G401.6 (cell line): ENCODE results near the gene ARFGEF2.
"Not testable (repeated sequence)": the region's sequence is repeated elsewhere in the genome, so short reads cannot be mapped to it uniquely, and the experiment has no call there.

Experiments used
- FAIRE-seq: peaks from 2 replicates; lab custom pipeline; 2012; peaks lifted over from hg19 to GRCh38; lab: Jason Lieb, UNC

Gene ARFGEF2

GRCh38 chr20:49001741-49002140 lies 80.2 kb downstream of the ARFGEF2 start:
- no peak for FAIRE-seq

DNA sequence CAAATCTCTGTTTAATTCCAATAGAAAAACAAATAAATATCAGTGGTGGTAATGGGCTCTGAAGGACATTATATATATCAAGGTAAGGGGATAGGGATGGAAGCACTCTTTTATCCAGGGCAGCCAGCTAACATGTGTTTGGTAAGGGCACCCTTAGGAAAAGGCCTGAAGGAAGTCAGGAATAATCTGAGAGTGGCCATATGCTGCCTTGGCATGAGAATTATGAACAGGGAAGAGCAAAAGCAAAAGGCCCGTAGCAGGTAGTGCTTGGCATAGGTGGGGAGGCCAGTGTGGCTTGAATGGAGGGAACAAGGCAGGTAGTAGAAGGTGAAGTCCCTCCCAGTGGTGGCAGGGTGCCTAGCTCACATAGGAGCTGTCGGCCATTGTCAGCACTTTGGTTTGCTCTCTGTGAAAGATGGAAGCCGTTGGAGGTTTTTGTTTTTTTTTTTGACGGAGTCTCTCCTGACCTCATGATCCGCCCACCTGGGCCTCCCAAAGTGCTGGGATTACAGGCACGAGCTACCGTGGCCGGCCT lies 85.0 kb downstream of the ARFGEF2 start:
- no peak for FAIRE-seq

DNA sequence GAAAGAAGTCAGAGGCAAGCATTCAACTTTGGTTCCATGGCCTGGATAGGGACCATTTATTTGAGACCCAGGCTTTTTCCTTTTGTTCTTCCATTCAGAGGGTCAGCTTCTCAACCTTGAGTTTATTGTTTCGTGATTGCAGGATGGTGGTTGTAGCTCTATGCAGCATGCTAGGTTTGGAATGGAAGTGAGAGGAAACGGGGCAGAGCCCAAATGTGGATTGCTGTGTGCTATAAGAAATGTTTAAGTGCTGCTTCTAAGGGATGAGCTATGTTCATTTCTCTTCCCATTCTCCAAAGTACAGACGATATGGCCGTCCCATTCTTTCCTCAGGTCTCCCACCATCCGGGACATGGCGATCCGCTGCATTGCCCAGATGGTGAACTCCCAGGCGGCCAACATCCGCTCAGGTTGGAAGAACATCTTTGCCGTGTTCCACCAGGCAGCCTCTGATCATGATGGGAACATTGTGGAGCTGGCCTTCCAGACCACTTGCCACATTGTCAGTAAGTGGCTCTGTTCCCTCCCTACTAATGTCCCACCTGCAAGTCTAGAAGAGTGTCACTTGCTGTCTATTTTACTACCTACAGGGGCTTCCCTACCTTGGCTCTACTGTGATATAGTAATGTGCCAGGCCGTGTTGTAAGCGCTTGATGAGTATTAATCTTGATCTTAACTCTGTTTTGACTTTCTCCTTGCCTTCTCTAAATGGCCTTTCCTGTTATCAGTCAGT lies 88.6 kb downstream of the ARFGEF2 start:
- FAIRE-seq: no peak

DNA sequence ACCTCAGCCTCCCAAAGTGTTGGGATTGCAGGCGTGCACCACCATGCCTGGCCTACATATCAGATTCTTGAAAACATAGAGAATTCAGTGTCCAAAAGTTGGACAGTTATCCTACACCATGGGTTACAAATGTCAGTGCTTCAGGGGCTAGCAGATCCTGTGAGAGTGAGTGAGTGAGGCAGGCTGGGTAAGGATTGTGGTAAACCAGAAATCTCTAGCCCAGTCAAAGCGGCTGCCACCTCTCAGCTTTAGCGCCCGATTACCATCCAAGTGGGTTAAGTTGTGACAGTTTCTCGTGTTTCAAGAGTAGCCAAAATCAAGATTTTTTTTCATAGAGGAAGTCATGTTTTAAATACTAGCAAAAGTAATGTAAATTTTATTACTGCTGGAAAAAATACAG lies 102.7 kb downstream of the ARFGEF2 start:
- FAIRE-seq: no peak

DNA sequence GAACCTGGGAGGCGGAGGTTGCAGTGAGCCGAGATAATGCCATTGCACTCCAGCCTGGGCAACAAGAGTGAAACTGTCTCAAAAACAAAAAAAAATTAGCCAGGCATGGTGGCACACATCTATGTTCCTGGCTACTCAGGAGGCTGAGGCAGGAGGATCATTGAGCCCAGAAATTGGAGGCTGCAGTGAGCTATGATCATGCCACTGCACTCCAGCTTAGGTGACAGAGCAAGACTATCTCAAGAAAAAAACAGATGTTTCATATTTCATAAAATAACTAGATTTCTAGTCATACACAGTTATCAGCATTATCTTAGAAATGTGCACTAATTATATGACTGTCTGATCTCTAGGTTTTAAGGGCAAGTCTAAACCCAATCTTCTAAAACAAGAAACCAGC lies 106.7 kb downstream of the ARFGEF2 start:
- FAIRE-seq: not testable (repeated sequence)

GRCh38 chr20:49028684-49029083 lies 107.2 kb downstream of the ARFGEF2 start:
- peak; percentile 78 for FAIRE-seq

GRCh38 chr20:49029203-49029602 lies 107.7 kb downstream of the ARFGEF2 start:
- FAIRE-seq: no peak

- no peak for FAIRE-seq
These were observed 109.6 kb downstream of the ARFGEF2 start for GRCh38 chr20:49030954-49031619.

- FAIRE-seq: no peak
These were observed 110.9 kb downstream of the ARFGEF2 start for GRCh38 chr20:49032455-49032854.

DNA sequence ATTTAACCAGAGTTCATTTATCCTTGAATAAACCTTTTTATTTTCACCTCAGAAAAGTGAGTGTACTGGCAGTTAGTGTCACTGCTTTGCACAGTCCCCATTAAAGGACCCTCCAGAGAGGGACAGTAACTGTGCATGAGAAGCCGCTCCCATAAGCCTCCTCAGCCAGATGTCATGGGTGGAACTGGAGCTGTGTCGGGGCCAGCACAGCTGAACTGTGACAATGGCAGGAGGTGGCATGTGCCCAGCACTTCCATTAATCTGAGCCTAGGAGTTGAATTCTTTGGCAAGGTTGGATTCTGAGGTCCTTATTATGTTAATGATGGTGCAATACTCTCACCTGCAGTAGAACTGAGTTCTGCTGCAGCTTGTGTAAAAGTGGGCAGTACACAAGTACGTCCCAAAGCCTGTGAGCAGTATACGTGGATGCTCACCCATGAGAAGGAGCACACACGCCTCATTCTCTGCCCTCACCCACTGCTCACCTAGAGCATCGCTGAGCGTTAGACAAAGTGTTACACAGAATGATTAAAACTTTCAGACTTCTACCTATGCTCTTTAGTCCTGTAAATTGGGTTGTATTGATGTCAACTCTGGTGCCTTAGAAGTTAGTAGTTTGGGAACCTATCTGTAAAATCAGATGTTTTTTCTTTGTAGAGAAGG lies 112.7 kb downstream of the ARFGEF2 start:
- FAIRE-seq: no peak

- FAIRE-seq: no peak
These were observed 116.5 kb downstream of the ARFGEF2 start for GRCh38 chr20:49037962-49038387.

- no peak for FAIRE-seq
These were observed 118.3 kb downstream of the ARFGEF2 start for GRCh38 chr20:49039854-49040253.

DNA sequence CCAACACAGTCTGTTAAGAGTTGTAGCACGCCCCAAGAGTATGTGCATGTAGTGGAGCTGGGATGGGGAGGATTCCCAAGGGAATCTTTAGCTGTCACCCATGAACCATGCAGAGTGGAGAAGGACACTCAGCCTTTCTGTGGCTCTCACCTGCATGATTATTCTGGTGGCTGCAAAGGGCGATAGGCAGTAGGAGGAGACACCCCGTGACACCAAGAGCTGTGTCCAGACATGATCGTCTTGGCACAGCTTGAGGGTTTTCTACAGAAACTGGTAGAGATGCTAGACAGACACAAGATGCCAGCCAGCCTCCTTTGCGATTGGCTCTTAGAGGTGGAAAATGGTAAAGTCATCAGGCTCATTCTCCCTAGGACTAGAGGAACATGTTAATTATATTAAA lies 121.5 kb downstream of the ARFGEF2 start:
- FAIRE-seq: no peak

GRCh38 chr20:49045440-49046086 lies 124.1 kb downstream of the ARFGEF2 start:
- no peak for FAIRE-seq

GRCh38 chr20:49046087-49046900 lies 124.8 kb downstream of the ARFGEF2 start, which contains the start of gene CSE1L:
TSS of gene CSE1L (plus strand) at chr20:49046312. CDS start at chr20:49058464, 12,152 bp downstream.
- peak; percentile 94 for FAIRE-seq

- FAIRE-seq: no peak
These were observed 130.8 kb downstream of the ARFGEF2 start for GRCh38 chr20:49052334-49052733.

- FAIRE-seq: no peak
These were observed 132.6 kb downstream of the ARFGEF2 start for GRCh38 chr20:49054056-49054643.

DNA sequence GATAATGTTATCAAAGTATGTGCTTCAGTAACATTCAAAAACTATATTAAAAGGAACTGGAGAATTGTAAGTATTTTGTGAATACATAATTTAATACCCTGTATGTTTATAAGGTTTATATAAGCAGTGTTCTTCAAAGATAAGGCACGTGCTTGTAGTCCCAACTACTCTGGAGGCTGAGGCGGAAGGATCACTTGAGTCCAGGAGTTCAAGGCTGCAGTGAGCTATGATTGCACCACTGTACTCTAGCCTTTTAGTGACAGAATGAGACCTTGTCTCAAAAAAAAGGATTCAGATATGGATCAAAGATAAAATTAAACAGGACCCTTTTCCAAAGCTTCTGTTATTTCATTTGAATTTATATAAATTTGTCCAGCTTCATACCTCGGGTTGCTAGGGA lies 141.8 kb downstream of the ARFGEF2 start:
- no peak for FAIRE-seq

GRCh38 chr20:49074521-49074920 lies 153.0 kb downstream of the ARFGEF2 start:
- no peak for FAIRE-seq

DNA sequence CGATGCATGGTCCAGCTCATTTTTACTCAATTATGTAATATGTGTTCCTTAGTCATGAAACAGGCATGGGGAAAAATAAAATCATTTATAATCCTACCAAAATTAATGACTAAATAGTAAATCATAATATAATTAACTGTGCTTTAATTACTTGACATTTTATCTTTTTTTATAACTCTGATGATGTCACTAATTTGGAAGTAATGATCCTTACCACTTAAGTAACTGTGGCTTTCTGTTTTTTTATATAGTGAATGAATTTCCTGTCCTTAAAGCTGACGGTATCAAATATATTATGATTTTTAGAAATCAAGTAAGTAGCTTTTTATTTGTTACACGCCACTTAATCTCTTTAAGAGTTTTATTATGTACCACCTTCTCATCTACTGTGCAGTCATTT lies 156.8 kb downstream of the ARFGEF2 start:
- no peak for FAIRE-seq

DNA sequence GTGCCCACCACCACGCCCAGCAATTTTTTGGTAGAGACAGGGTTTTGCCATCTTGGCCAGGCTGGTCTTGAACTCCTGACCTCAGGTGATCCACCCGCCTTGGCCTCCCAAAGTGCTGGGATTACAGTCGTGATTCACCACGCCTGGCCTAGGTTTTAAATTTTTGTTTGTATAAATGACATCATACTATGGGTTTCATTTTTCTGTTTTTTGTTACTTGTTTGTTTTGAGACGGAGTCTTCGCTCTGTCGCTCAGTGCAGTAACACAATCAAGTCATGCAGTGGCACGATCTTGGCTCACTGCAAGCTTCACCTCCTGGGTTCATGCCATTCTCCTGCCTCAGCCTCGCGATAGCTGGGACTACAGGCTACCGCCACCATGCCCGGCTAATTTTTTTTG lies 160.8 kb downstream of the ARFGEF2 start:
- not testable (repeated sequence) for FAIRE-seq
